Activated T-helper 1 cell treated with anti-CD3 and anti-CD28 coated beads, Interleukin-12 subunit alpha, Interleukin-12 subunit beta, Interleukin-2, Interleukin-4 antibody, amounts not matched to agents 30 ng/mL and 10 ng/mL and 1 ng/mL, durations not matched to agents 14 hours and 24 hours and 36 hours (primary cell): ENCODE results near the gene FLYWCH2. TPM values are rescaled to one million over a fixed set of nuclear protein-coding genes. Genes with fewer than 3 reads are reported as not detected.

Experiments used
- DNase-seq: peaks from one replicate; pipeline ENCODE4 v3.0.0; 2021; ENCODE audit warnings: low spot score
- H3K27ac Mint-ChIP-seq: one replicate; pipeline ENCODE4 v1.8.0; 2021; ENCODE audit warnings: mild to moderate bottlenecking, mixed read lengths
- H3K27me3 Mint-ChIP-seq: one replicate; pipeline ENCODE4 v1.8.0; 2022; ENCODE audit warnings: mild to moderate bottlenecking, moderate library complexity, mixed read lengths; ENCODE audit not compliant: insufficient read depth
- H3K36me3 Mint-ChIP-seq: one replicate; pipeline ENCODE4 v1.8.0; 2021; ENCODE audit warnings: low read depth, mixed read lengths
- H3K4me1 Mint-ChIP-seq: one replicate; pipeline ENCODE4 v1.8.0; 2021; ENCODE audit warnings: low read depth, mixed read lengths
- H3K4me3 Mint-ChIP-seq: one replicate; pipeline ENCODE4 v1.8.0; 2021; ENCODE audit warnings: mild to moderate bottlenecking, moderate library complexity, mixed read lengths
- H3K9me3 Mint-ChIP-seq: one replicate; pipeline ENCODE4 v1.8.0; 2021; ENCODE audit warnings: mixed read lengths
- intact Hi-C: fragments of 100-400 bp; cut with micrococcal nuclease; formaldehyde crosslinking; loops from one replicate; pipeline ENCODE4 v1.15.1; 2024
- total RNA-seq: library from RNA; stranded (reverse); gene quantifications from 2 replicates; pipeline ENCODE4 v1.2.3, GENCODE V29; 2022

Gene FLYWCH2
- total RNA-seq: 22.9 and 25.4 TPM in 2 replicates

- H3K4me1 Mint-ChIP-seq: peaks cover 16% of the 10 kb centered on the region
- H3K27me3 Mint-ChIP-seq: peaks cover 2% of the 10 kb centered on the region
- H3K27ac Mint-ChIP-seq: peak within 1 kb of the TSS; percentile 95
- H3K4me3 Mint-ChIP-seq: peak within 1 kb of the TSS; percentile 88
- intact Hi-C loops: loop anchor here (1.0 to 2.0 kb wide), 7 partner anchors 15 to 242 kb away; partner anchors contain the start of genes ELOB, FLYWCH1 and PAQR4
- no peaks in the 10 kb centered on the region for H3K9me3 Mint-ChIP-seq
- DNase-seq: peak; percentile 100
- H3K36me3 Mint-ChIP-seq: peaks cover 2% of the 10 kb centered on the region
Measured at GRCh38 chr16:2882650-2883457, at the start of gene FLYWCH2. FLYWCH2 (plus strand) TSS chr16:2883215; CDS start chr16:2896450, 13,235 bp downstream.

DNA sequence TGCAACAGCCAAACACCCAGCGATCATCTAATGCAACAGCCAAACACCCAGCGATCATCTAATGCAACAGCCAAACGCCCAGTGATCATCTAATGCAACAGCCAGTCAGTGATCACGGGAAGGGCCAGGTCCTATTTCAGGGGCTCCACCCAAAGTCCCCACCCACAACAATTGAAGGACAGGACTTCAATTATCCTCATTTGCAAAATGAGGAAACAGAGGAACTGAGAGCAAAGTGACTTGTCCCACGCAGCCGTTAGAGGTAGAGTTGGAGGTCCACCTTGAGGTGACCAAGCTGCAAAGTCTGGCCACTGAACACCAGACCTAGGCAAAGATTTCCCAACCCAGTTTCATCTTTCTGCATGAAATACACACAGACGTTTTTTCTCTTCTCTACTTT, 49.2 kb upstream of the FLYWCH2 start:
- H3K27ac Mint-ChIP-seq: no peak overlapping the region
- H3K36me3 Mint-ChIP-seq: no peaks in the 10 kb centered on the region
- H3K4me3 Mint-ChIP-seq: no peak overlapping the region
- H3K9me3 Mint-ChIP-seq: no peaks in the 10 kb centered on the region
- DNase-seq: no peak
- peaks cover 7% of the 10 kb centered on the region for H3K27me3 Mint-ChIP-seq
- intact Hi-C loops: no loop called here
- H3K4me1 Mint-ChIP-seq: peaks cover 7% of the 10 kb centered on the region

DNA sequence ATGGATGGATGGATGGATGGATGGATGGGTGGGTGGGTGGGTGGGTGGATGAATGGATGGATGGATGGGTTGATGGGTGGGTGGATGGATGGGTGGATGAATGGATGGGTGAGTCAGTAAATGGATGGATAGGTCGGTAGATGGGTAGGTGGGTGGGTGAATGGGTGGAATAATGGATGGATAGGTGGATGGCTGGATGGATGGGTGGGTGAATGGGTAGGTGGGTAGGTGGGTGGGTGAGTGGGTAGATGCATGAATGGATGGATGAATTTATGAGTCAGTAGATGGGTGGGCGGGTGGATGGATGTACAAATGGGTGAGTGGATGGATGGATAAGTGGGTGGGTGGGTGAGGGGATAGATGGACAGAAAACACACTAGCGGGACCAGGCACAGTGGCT, 48.0 kb upstream of the FLYWCH2 start:
- Mint-ChIP-seq H3K4me3 (no peak overlapping the region), H3K4me1 (peaks cover 12% of the 10 kb centered on the region), H3K27ac (no peak overlapping the region), H3K36me3 (no peaks in the 10 kb centered on the region), H3K27me3 (peaks cover 6% of the 10 kb centered on the region), H3K9me3 (no peaks in the 10 kb centered on the region)
- intact Hi-C loops: no loop called here
- no peak for DNase-seq

GRCh38 chr16:2835638-2836493, 47.1 kb upstream of the FLYWCH2 start:
- H3K4me3 Mint-ChIP-seq: no peak overlapping the region
- intact Hi-C loops: no loop called here
- peaks cover 8% of the 10 kb centered on the region for H3K4me1 Mint-ChIP-seq
- no peaks in the 10 kb centered on the region for H3K9me3 Mint-ChIP-seq
- no peak overlapping the region for H3K27ac Mint-ChIP-seq
- peaks cover 6% of the 10 kb centered on the region for H3K27me3 Mint-ChIP-seq
- no peaks in the 10 kb centered on the region for H3K36me3 Mint-ChIP-seq
- DNase-seq: no peak

- no peak overlapping the region for H3K4me3 Mint-ChIP-seq
- H3K9me3 Mint-ChIP-seq: no peaks in the 10 kb centered on the region
- no peak for DNase-seq
- H3K27me3 Mint-ChIP-seq: peaks cover 6% of the 10 kb centered on the region
- intact Hi-C loops: no loop called here
- H3K27ac Mint-ChIP-seq: peak overlapping the region; percentile 5
- peaks cover 5% of the 10 kb centered on the region for H3K4me1 Mint-ChIP-seq
- no peaks in the 10 kb centered on the region for H3K36me3 Mint-ChIP-seq
Measured at GRCh38 chr16:2836646-2837508, 46.1 kb upstream of the FLYWCH2 start.

DNA sequence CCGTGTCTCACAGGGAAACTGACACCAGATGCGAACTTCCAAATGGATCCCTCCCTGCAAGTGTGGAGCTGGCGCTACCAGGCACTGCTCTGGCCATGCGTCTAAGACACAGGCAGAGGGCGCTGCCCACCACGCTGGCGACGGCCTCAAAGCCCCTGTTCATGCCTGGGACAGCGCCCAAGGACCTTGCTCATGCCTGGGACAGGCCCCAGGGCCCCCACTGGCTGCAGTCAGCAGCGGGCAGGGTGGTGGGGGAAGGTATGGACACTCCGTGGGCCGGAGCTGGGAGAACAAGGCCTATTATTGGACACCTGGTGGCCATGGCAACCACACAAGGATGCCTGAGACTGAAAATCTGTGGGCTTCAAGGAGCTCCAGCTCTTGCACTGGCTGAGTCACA, 44.1 kb upstream of the FLYWCH2 start:
- intact Hi-C loops: loop anchor here (1.0 kb wide), 1 partner anchor 29 kb away; no protein-coding TSS in a partner anchor
- Mint-ChIP-seq H3K27ac (peak overlapping the region; percentile 64), H3K4me1 (peaks cover 12% of the 10 kb centered on the region), H3K36me3 (no peaks in the 10 kb centered on the region), H3K4me3 (no peak overlapping the region), H3K9me3 (no peaks in the 10 kb centered on the region), H3K27me3 (peaks cover 3% of the 10 kb centered on the region)
- DNase-seq: peak; percentile 19

GRCh38 chr16:2839650-2840450, 43.2 kb upstream of the FLYWCH2 start:
- Mint-ChIP-seq H3K9me3 (no peaks in the 10 kb centered on the region), H3K4me1 (peaks cover 12% of the 10 kb centered on the region), H3K27me3 (peaks cover 3% of the 10 kb centered on the region), H3K4me3 (no peak overlapping the region), H3K36me3 (no peaks in the 10 kb centered on the region), H3K27ac (no peak overlapping the region)
- no peak for DNase-seq
- intact Hi-C loops: loop anchor here (1.0 kb wide), 1 partner anchor 28 kb away; no protein-coding TSS in a partner anchor

DNA sequence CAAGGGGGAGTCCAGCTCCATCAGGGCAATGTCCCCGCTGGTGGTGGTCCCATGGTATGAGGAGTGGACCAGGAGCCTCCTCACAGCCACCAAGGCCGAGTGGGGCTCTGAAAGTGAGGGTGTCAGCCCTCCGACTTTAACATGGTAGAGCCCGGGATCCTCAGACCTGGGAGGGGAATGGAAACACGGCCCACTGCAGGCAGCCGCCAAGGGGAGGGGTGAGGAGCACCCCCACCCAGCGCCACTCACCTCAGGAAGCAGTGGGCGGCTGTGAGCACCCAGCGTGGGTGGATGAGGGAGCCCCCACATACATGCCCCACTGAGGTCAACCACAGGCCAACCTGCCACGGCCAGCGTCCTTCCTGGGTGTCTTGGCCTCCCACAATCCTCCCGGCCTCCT, 42.1 kb upstream of the FLYWCH2 start:
- Mint-ChIP-seq H3K9me3 (no peaks in the 10 kb centered on the region), H3K27ac (no peak overlapping the region), H3K36me3 (no peaks in the 10 kb centered on the region), H3K4me3 (no peak overlapping the region), H3K27me3 (peaks cover 3% of the 10 kb centered on the region), H3K4me1 (peaks cover 12% of the 10 kb centered on the region)
- intact Hi-C loops: no loop called here
- DNase-seq: no peak

GRCh38 chr16:2841606-2842339, 41.2 kb upstream of the FLYWCH2 start:
- Mint-ChIP-seq H3K36me3 (no peaks in the 10 kb centered on the region), H3K9me3 (no peaks in the 10 kb centered on the region), H3K4me1 (peaks cover 18% of the 10 kb centered on the region), H3K4me3 (no peak overlapping the region), H3K27ac (no peak overlapping the region), H3K27me3 (peaks cover 3% of the 10 kb centered on the region)
- DNase-seq: no peak
- intact Hi-C loops: loop anchor here (2.0 kb wide), 2 partner anchors 41 to 63 kb away; partner anchors contain the start of gene FLYWCH2

DNA sequence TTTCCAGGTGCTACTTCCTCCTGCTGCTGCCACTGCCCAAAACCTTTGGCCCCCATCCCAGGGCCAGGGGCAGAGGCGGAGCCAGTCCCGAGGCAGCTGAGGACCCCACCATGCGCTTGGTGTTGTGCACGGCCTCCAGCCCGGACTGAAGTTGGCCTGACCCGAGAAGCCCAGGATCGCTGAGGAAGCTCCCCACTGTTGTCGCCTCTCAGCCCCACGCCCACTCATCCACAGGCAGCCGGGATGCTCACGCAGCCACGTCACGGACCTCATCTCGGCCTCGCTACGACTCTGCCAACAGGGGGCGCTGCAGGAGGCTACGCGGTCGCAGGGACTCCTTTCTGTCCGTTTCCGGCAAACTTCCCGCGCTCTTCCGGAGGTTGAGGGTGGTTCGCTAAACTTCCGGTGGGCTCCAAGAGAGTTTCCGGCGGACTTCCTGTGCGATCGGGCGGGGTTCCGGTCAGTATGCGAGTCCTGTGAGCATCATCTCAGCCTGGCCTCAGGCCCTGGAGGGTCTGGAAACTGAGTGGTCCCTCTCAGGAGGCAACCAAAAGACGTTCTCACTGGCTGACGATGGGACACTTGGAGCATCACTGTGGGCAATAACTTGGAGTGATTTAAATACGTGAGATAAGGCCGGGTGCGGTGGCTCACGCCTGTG, 40.5 kb upstream of the FLYWCH2 start:
- intact Hi-C loops: loop anchor here (2.0 kb wide), 2 partner anchors 40 to 62 kb away; partner anchors contain the start of gene FLYWCH2
- peak overlapping the region; percentile 76 for H3K27ac Mint-ChIP-seq
- H3K9me3 Mint-ChIP-seq: no peaks in the 10 kb centered on the region
- no peaks in the 10 kb centered on the region for H3K27me3 Mint-ChIP-seq
- H3K4me1 Mint-ChIP-seq: peaks cover 23% of the 10 kb centered on the region
- H3K36me3 Mint-ChIP-seq: no peaks in the 10 kb centered on the region
- H3K4me3 Mint-ChIP-seq: peak overlapping the region; percentile 72
- peak; percentile 57 for DNase-seq

- H3K4me3 Mint-ChIP-seq: no peak overlapping the region
- no peak for DNase-seq
- H3K27me3 Mint-ChIP-seq: no peaks in the 10 kb centered on the region
- no peak overlapping the region for H3K27ac Mint-ChIP-seq
- H3K9me3 Mint-ChIP-seq: no peaks in the 10 kb centered on the region
- intact Hi-C loops: loop anchor here (2.0 kb wide), 2 partner anchors 39 to 61 kb away; partner anchors contain the start of gene FLYWCH2
- no peaks in the 10 kb centered on the region for H3K36me3 Mint-ChIP-seq
- H3K4me1 Mint-ChIP-seq: peaks cover 23% of the 10 kb centered on the region
Measured at GRCh38 chr16:2843526-2843925, 39.5 kb upstream of the FLYWCH2 start.
